HepG2 (cell line): ENCODE results near the gene WDCP. TPM values are rescaled to one million over a fixed set of nuclear protein-coding genes. Genes with fewer than 3 reads are reported as not detected.

ENCODE experiments used
- EHMT2 ChIP-seq: fragments of 200-600 bp; sonication (generic); IDR thresholded peaks from 2 replicates; pipeline ENCODE4 v1.7.0; 2017; ENCODE audit warnings: antibody characterized with exemption, low read depth, low read length, borderline replicate concordance
- GLI4 ChIP-seq: sonication (generic); formaldehyde crosslinking; IDR thresholded peaks from 2 replicates; pipeline ENCODE4 v1.5.1; 2020; ENCODE audit warnings: missing genetic modification reagents, mild to moderate bottlenecking, moderate library complexity, borderline replicate concordance
- HDAC6 ChIP-seq: fragments of 200-600 bp; sonication (generic); IDR thresholded peaks from 2 replicates; pipeline ENCODE4 v1.7.0; 2017; ENCODE audit warnings: mild to moderate bottlenecking, antibody characterized with exemption, low read length, low read depth
- MZF1 ChIP-seq: sonication (generic); formaldehyde crosslinking; IDR thresholded peaks from 2 replicates; pipeline ENCODE4 v1.8.1; 2023; ENCODE audit warnings: mild to moderate bottlenecking, missing genetic modification reagents, borderline replicate concordance
- NAIF1 ChIP-seq: sonication (generic); formaldehyde crosslinking; IDR thresholded peaks from 2 replicates; pipeline ENCODE4 v1.5.0; 2020; ENCODE audit warnings: mild to moderate bottlenecking, missing genetic modification reagents, borderline replicate concordance
- NFRKB ChIP-seq: fragments of 450-650 bp; IDR thresholded peaks from 2 replicates; pipeline ENCODE4 v1.6.1; 2017
- PCBP2 ChIP-seq: fragments of 200-400 bp; formaldehyde crosslinking; optimal IDR thresholded peaks from 2 replicates; pipeline ENCODE3; 2018; ENCODE audit warnings: low read length, low read depth; ENCODE audit not compliant: poor library complexity, severe bottlenecking
- ZNF367 ChIP-seq: sonication (generic); formaldehyde crosslinking; IDR thresholded peaks from 2 replicates; pipeline ENCODE4 v1.4.0; 2020; ENCODE audit warnings: missing genetic modification reagents, borderline replicate concordance
- ZNF558 ChIP-seq: sonication (generic); formaldehyde crosslinking; IDR thresholded peaks from 2 replicates; pipeline ENCODE4 v1.9.0; 2022; ENCODE audit warnings: mild to moderate bottlenecking, missing genetic modification reagents, borderline replicate concordance
- ZNF761 ChIP-seq: sonication (generic); formaldehyde crosslinking; conservative IDR thresholded peaks from 2 replicates; pipeline ENCODE4 v1.4.0; 2020; ENCODE audit warnings: mild to moderate bottlenecking, missing genetic modification reagents
- polyA plus RNA-seq, 8 experiments: library from polyadenylated mRNA; depleted of rRNA in 3 of 8; stranded (reverse) in 7 of 8; unstranded in 1 of 8; fragments of >200 nt; fragmentation: Illumina TruSeq in 4 of 8; extraction: Trizol in 4 of 8; gene quantifications; 2 replicates each; pipeline versions ENCODE4 v1.2.1 to v1.2.3, GENCODE V29; 2011 to 2016; ENCODE audit warnings: low read depth in 4 of 8, missing spikeins in 1 of 8, mixed read lengths in 1 of 8; ENCODE audit not compliant: insufficient read depth in 1 of 8
- total RNA-seq, 5 experiments: library from RNA; depleted of rRNA; stranded (reverse); fragments of >200 nt; fragmentation: Illumina TruSeq; extraction: Trizol; gene quantifications; 2 replicates each; pipeline ENCODE4 v1.2.3, GENCODE V29; 2016; ENCODE audit warnings: low read depth in 1 of 5
- TF ChIP-seq, protein P1 (sequence below): sonication (generic); formaldehyde crosslinking; IDR thresholded peaks from 2 replicates; pipeline ENCODE4 v1.9.0; 2021; ENCODE audit warnings: missing genetic modification reagents, borderline replicate concordance
- TF ChIP-seq, protein P2 (sequence below): sonication (generic); formaldehyde crosslinking; IDR thresholded peaks from 2 replicates; pipeline ENCODE4 v1.5.0; 2020; ENCODE audit warnings: missing genetic modification reagents
- TF ChIP-seq, protein P3 (sequence below): sonication (generic); formaldehyde crosslinking; IDR thresholded peaks from 2 replicates; pipeline ENCODE4 v1.4.0; 2020; ENCODE audit warnings: missing genetic modification reagents
- TF ChIP-seq, protein P4 (sequence below): fragments of 450-650 bp; IDR thresholded peaks from 2 replicates; pipeline ENCODE4 v1.6.1; 2017
- TF ChIP-seq, protein P5 (sequence below): IDR thresholded peaks from 2 replicates; pipeline ENCODE4 v1.6.1; 2016; ENCODE audit warnings: low read depth, missing genetic modification reagents, missing compliant biosample characterization

Gene WDCP
- total and polyA plus RNA-seq, 2 of the 13 experiments (the other 11 are each of a cell fraction or from before 2014, with no cell fraction given) = 17.4 to 22.6 TPM

DNA sequence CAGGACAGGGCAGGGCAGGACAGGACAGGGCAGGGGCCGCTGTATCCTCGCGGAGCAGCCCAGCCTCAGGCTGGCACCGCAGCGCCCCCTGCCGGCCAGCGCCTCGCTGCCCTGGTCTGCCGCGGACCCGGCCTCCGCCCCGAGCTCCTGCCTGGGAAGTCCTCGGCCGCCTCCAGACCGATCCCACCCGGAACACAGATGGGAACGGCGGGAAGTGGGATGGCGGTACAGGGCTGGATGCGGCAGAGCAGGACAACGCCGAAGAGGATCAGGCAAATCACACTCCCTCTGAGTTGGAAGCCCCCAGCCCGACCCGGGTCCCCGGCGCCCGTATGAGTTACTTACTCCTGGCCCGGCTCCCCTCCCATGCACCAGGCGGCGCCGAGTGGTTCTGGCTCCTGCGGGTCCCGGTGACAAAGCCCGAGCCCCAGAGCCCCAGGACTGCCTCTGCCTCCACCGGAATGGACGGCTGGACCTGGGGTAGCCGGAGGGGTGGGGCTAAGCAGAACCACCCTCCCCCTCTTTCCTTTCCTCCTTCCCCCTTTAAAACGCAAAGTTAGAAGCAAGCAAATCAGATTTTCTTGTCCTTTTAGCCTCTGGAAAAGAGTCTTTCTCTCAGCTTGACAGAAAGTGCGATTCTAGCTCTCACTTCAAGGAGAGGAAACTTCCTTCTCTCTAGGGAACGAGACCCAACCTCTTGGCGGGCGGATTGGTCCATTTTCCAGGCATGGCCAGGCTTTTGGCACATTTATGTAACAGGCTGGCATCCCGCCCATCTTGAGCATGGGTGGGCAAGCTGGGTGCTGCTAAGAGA, 37.4 kb upstream of the WDCP start, which contains the start of gene TP53I3 (continued):
- TF ChIP-seq, protein P1, sequence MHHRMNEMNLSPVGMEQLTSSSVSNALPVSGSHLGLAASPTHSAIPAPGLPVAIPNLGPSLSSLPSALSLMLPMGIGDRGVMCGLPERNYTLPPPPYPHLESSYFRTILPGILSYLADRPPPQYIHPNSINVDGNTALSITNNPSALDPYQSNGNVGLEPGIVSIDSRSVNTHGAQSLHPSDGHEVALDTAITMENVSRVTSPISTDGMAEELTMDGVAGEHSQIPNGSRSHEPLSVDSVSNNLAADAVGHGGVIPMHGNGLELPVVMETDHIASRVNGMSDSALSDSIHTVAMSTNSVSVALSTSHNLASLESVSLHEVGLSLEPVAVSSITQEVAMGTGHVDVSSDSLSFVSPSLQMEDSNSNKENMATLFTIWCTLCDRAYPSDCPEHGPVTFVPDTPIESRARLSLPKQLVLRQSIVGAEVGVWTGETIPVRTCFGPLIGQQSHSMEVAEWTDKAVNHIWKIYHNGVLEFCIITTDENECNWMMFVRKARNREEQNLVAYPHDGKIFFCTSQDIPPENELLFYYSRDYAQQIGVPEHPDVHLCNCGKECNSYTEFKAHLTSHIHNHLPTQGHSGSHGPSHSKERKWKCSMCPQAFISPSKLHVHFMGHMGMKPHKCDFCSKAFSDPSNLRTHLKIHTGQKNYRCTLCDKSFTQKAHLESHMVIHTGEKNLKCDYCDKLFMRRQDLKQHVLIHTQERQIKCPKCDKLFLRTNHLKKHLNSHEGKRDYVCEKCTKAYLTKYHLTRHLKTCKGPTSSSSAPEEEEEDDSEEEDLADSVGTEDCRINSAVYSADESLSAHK = no peak
- no peak for TF ChIP-seq HDAC6
- TF ChIP-seq, protein P2, sequence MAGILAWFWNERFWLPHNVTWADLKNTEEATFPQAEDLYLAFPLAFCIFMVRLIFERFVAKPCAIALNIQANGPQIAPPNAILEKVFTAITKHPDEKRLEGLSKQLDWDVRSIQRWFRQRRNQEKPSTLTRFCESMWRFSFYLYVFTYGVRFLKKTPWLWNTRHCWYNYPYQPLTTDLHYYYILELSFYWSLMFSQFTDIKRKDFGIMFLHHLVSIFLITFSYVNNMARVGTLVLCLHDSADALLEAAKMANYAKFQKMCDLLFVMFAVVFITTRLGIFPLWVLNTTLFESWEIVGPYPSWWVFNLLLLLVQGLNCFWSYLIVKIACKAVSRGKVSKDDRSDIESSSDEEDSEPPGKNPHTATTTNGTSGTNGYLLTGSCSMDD (CRISPR knock-in tag) = no peak
- no peak for TF ChIP-seq PCBP2
- no peak for TF ChIP-seq MZF1 (CRISPR knock-in tag)
- TF ChIP-seq, protein P3, sequence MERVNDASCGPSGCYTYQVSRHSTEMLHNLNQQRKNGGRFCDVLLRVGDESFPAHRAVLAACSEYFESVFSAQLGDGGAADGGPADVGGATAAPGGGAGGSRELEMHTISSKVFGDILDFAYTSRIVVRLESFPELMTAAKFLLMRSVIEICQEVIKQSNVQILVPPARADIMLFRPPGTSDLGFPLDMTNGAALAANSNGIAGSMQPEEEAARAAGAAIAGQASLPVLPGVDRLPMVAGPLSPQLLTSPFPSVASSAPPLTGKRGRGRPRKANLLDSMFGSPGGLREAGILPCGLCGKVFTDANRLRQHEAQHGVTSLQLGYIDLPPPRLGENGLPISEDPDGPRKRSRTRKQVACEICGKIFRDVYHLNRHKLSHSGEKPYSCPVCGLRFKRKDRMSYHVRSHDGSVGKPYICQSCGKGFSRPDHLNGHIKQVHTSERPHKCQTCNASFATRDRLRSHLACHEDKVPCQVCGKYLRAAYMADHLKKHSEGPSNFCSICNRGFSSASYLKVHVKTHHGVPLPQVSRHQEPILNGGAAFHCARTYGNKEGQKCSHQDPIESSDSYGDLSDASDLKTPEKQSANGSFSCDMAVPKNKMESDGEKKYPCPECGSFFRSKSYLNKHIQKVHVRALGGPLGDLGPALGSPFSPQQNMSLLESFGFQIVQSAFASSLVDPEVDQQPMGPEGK (CRISPR knock-in tag) = peak; percentile 79
- no peak for TF ChIP-seq NFRKB
- peak; percentile 92; the same call in 1 of the 2 replicates for TF ChIP-seq ZNF558
- TF ChIP-seq, protein P4, sequence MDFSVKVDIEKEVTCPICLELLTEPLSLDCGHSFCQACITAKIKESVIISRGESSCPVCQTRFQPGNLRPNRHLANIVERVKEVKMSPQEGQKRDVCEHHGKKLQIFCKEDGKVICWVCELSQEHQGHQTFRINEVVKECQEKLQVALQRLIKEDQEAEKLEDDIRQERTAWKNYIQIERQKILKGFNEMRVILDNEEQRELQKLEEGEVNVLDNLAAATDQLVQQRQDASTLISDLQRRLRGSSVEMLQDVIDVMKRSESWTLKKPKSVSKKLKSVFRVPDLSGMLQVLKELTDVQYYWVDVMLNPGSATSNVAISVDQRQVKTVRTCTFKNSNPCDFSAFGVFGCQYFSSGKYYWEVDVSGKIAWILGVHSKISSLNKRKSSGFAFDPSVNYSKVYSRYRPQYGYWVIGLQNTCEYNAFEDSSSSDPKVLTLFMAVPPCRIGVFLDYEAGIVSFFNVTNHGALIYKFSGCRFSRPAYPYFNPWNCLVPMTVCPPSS = no peak
- TF ChIP-seq, protein P5, sequence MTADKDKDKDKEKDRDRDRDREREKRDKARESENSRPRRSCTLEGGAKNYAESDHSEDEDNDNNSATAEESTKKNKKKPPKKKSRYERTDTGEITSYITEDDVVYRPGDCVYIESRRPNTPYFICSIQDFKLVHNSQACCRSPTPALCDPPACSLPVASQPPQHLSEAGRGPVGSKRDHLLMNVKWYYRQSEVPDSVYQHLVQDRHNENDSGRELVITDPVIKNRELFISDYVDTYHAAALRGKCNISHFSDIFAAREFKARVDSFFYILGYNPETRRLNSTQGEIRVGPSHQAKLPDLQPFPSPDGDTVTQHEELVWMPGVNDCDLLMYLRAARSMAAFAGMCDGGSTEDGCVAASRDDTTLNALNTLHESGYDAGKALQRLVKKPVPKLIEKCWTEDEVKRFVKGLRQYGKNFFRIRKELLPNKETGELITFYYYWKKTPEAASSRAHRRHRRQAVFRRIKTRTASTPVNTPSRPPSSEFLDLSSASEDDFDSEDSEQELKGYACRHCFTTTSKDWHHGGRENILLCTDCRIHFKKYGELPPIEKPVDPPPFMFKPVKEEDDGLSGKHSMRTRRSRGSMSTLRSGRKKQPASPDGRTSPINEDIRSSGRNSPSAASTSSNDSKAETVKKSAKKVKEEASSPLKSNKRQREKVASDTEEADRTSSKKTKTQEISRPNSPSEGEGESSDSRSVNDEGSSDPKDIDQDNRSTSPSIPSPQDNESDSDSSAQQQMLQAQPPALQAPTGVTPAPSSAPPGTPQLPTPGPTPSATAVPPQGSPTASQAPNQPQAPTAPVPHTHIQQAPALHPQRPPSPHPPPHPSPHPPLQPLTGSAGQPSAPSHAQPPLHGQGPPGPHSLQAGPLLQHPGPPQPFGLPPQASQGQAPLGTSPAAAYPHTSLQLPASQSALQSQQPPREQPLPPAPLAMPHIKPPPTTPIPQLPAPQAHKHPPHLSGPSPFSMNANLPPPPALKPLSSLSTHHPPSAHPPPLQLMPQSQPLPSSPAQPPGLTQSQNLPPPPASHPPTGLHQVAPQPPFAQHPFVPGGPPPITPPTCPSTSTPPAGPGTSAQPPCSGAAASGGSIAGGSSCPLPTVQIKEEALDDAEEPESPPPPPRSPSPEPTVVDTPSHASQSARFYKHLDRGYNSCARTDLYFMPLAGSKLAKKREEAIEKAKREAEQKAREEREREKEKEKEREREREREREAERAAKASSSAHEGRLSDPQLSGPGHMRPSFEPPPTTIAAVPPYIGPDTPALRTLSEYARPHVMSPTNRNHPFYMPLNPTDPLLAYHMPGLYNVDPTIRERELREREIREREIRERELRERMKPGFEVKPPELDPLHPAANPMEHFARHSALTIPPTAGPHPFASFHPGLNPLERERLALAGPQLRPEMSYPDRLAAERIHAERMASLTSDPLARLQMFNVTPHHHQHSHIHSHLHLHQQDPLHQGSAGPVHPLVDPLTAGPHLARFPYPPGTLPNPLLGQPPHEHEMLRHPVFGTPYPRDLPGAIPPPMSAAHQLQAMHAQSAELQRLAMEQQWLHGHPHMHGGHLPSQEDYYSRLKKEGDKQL (CRISPR knock-in tag) = no peak
- no peak for TF ChIP-seq NAIF1
- TF ChIP-seq GLI4 (CRISPR knock-in tag) = peak; percentile 50; the same call in 1 of the 2 replicates
- TF ChIP-seq EHMT2 = no peak
- TF ChIP-seq ZNF761 (CRISPR knock-in tag) = 0 out of 2 replicates have a peak, but pooled peaks have one; percentile 26
- TF ChIP-seq ZNF367 (CRISPR knock-in tag) = no peak
